Smooth muscle cell (in vitro differentiated cells): Measurements from ENCODE around the gene TFEB. TPM values are rescaled to one million over a fixed set of nuclear protein-coding genes. Genes with fewer than 3 reads are reported as not detected.

ENCODE experiments used
- DNase-seq: peaks from one replicate; lab custom pipeline; 2025; ENCODE audit not compliant: unreplicated experiment; lab: John Stamatoyannopoulos, UW
- H2AFZ ChIP-seq: fragments of 200-600 bp; sonication (generic); 2 replicates; pipeline ENCODE4 v1.6.0; 2016; ENCODE audit warnings: antibody characterized with exemption, low read depth, mild to moderate bottlenecking
- H3F3A ChIP-seq: fragments of 200-600 bp; sonication (generic); 2 replicates; pipeline ENCODE4 v1.6.0; 2017; ENCODE audit warnings: antibody characterized with exemption, low read depth
- H3K27ac ChIP-seq: fragments of 200-600 bp; sonication (generic); 2 replicates; pipeline ENCODE4 v1.5.1; 2016; ENCODE audit warnings: low read depth, mild to moderate bottlenecking
- H3K27me3 ChIP-seq: fragments of 200-600 bp; sonication (generic); 2 replicates; pipeline ENCODE4 v1.6.1; 2016; ENCODE audit warnings: low read depth, mild to moderate bottlenecking
- H3K36me3 ChIP-seq: fragments of 200-600 bp; sonication (generic); 2 replicates; pipeline ENCODE4 v1.5.1; 2016; ENCODE audit warnings: low read depth
- H3K4me1 ChIP-seq: fragments of 200-600 bp; sonication (generic); 2 replicates; pipeline ENCODE4 v1.5.1; 2016; ENCODE audit warnings: low read depth
- H3K4me2 ChIP-seq: fragments of 200-600 bp; sonication (generic); 2 replicates; pipeline ENCODE4 v1.6.0; 2016; ENCODE audit warnings: mild to moderate bottlenecking
- H3K4me3 ChIP-seq: fragments of 200-600 bp; sonication (generic); 2 replicates; pipeline ENCODE4 v1.5.1; 2016; ENCODE audit warnings: mild to moderate bottlenecking
- H3K79me2 ChIP-seq: fragments of 200-600 bp; sonication (generic); 2 replicates; pipeline ENCODE4 v1.6.0; 2016; ENCODE audit warnings: low read depth, mild to moderate bottlenecking
- H3K9ac ChIP-seq: fragments of 200-600 bp; sonication (generic); 2 replicates; pipeline ENCODE4 v1.6.0; 2016; ENCODE audit warnings: low read depth
- H3K9me3 ChIP-seq: fragments of 200-600 bp; sonication (generic); replicated peaks from 2 replicates; pipeline ENCODE4 v1.5.1; 2016; ENCODE audit warnings: low read depth
- H4K20me1 ChIP-seq: fragments of 200-600 bp; sonication (generic); 2 replicates; pipeline ENCODE4 v1.6.0; 2016; ENCODE audit warnings: low read depth
- CTCF ChIP-seq: fragments of 200-600 bp; sonication (generic); IDR thresholded peaks from 2 replicates; pipeline ENCODE4 v1.5.1; 2017; ENCODE audit warnings: borderline replicate concordance, mild to moderate bottlenecking, antibody characterized with exemption; ENCODE audit not compliant: insufficient read depth, poor library complexity, severe bottlenecking
- WGBS: methylation state at CpG from one replicate; pipeline ENCODE4 v1.1.7; 2016; ENCODE audit warnings: low lambda C conversion rate; 5-methylcytosine and 5-hydroxymethylcytosine counted together
- polyA plus RNA-seq: library from polyadenylated mRNA; unstranded; fragments of >200 nt; fragmentation: Nextera tagmentation; extraction: Ambion mirVana; gene quantifications from 2 replicates; pipeline ENCODE4 v1.2.1, GENCODE V29; 2016
- total RNA-seq: library from RNA; depleted of rRNA; stranded (reverse); fragments of >200 nt; gene quantifications from 2 replicates; pipeline ENCODE4 v1.2.3, GENCODE V29; 2014

The TFEB gene
- total and polyA plus RNA-seq, 2 experiments from 2014 or later = 15.3 to 15.7 TPM

- Histone ChIP-seq H3K4me2 (no peak overlapping the region), H3K4me3 (no peak overlapping the region), H3K79me2 (peaks cover 19% of the 10 kb centered on the region), H4K20me1 (peaks cover 6% of the 10 kb centered on the region), H3K27me3 (no peaks in the 10 kb centered on the region), H3K9ac (no peak overlapping the region), H3F3A (no peaks in the 10 kb centered on the region), H3K36me3 (no peaks in the 10 kb centered on the region), H2AFZ (no peak overlapping the region), H3K4me1 (peaks cover 8% of the 10 kb centered on the region), H3K27ac (no peak overlapping the region), H3K9me3 (no peaks in the 10 kb centered on the region)
- DNase-seq = no peak
- TF ChIP-seq CTCF = no peak
- 96% methylated on average over 2 of the region's 2 CpGs for WGBS
Measured at GRCh38 chr6:41720783-41721182, 14.6 kb downstream of the TFEB start.

GRCh38 chr6:41720262-41720620, 15.2 kb downstream of the TFEB start:
- H2AFZ ChIP-seq = no peak overlapping the region
- no peaks in the 10 kb centered on the region for H3F3A ChIP-seq
- WGBS = 86% methylated on average over 3 of the region's 3 CpGs
- no peaks in the 10 kb centered on the region for H3K36me3 ChIP-seq
- H3K79me2 ChIP-seq = peaks cover 14% of the 10 kb centered on the region
- H3K4me2 ChIP-seq = no peak overlapping the region
- peaks cover 6% of the 10 kb centered on the region for H4K20me1 ChIP-seq
- no peaks in the 10 kb centered on the region for H3K27me3 ChIP-seq
- H3K9me3 ChIP-seq = no peaks in the 10 kb centered on the region
- no peak for DNase-seq
- H3K9ac ChIP-seq = no peak overlapping the region
- no peak for TF ChIP-seq CTCF
- H3K4me1 ChIP-seq = peaks cover 8% of the 10 kb centered on the region
- H3K27ac ChIP-seq = no peak overlapping the region
- H3K4me3 ChIP-seq = no peak overlapping the region

DNA sequence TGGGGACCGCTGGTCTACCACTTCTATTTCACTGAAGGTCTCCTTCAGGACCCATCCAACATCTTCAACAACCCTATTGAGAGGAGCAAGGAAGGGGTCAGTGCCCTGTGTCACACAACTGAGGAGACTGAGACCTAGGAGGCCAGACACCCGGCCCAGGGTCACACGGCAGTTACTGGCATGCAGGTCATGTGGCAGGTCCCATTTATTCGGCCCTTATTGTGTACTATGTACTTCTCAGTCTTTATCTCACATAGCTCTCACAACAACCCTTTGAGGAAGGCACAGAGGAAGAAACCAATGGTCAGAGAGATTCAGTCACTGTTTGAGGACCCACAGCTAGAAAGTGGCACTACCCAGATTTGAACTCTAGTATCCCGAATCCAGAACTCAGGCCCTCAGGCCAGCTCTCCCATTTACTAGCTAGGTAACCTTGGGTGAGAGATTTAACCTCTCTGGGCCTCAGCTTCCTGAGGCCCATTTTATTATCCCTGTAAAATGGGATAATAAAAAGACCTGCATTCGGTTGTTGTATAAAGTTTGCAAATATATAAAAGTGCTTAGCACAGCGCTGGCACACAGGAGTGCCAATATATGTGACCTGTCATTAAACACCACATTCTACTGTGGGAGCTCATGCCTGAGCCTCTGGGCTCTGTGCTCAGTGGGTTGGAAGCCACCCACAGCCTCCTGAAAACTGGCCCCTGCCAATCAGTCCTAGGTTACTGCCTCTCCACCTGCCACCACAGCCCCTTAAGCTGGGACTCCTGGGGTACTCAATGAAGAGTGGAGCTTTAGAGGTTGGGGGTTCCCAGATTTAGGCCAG, 15.8 kb downstream of the TFEB start:
- no peak for TF ChIP-seq CTCF
- no peaks in the 10 kb centered on the region for H3K9me3 ChIP-seq
- H3K4me1 ChIP-seq = peaks cover 8% of the 10 kb centered on the region
- peaks cover 13% of the 10 kb centered on the region for H3K79me2 ChIP-seq
- no peaks in the 10 kb centered on the region for H3K36me3 ChIP-seq
- no peaks in the 10 kb centered on the region for H3F3A ChIP-seq
- WGBS = 95% methylated on average over 7 of the region's 7 CpGs
- no peak overlapping the region for H2AFZ ChIP-seq
- no peak overlapping the region for H3K27ac ChIP-seq
- H4K20me1 ChIP-seq = peaks cover 6% of the 10 kb centered on the region
- no peak for DNase-seq
- H3K9ac ChIP-seq = no peak overlapping the region
- H3K4me3 ChIP-seq = no peak overlapping the region
- H3K27me3 ChIP-seq = no peaks in the 10 kb centered on the region
- no peak overlapping the region for H3K4me2 ChIP-seq

DNA sequence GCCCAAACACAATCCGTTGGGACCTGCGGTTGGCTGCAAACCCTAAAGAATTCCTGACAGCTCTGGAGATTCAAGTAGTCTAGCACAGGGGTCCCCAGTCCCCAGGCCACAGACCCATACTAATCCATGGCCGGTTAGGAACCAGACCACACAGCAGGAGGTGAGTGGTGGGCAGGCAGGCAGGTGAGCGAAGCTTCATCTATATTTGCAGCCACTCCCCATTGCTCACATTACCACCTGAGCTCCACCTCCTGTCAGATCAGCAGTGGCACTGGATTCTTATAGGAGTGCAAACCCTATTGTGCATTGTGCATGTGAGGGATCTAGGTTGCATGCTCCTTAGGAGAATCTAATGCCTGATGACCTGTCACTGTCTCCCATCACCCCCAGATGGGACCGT, 16.6 kb downstream of the TFEB start:
- 74% methylated on average over 5 of the region's 5 CpGs for WGBS
- Histone ChIP-seq H2AFZ (no peak overlapping the region), H3K9ac (no peak overlapping the region), H3K27me3 (no peaks in the 10 kb centered on the region), H3K4me2 (no peak overlapping the region), H3K36me3 (no peaks in the 10 kb centered on the region), H3K79me2 (peaks cover 13% of the 10 kb centered on the region), H3K27ac (no peak overlapping the region), H3K9me3 (no peaks in the 10 kb centered on the region), H4K20me1 (peaks cover 2% of the 10 kb centered on the region), H3F3A (no peaks in the 10 kb centered on the region), H3K4me1 (peaks cover 8% of the 10 kb centered on the region), H3K4me3 (no peak overlapping the region)
- no peak for TF ChIP-seq CTCF
- no peak for DNase-seq
